Neuron (in vitro differentiated cells): ENCODE results near the gene EPS8.
A peak's percentile ranks its signal among the peaks of the same experiment; 100 is the strongest.

Experiments used
- H2AFZ ChIP-seq: one replicate; pipeline ENCODE4 v1.6.1; 2013; ENCODE audit warnings: low read depth, mild to moderate bottlenecking, inconsistent platforms, low read length, moderate library complexity
- H3K27me3 ChIP-seq: one replicate; pipeline ENCODE4 v1.6.1; 2013; ENCODE audit warnings: low read length; ENCODE audit not compliant: insufficient read depth
- H3K36me3 ChIP-seq: one replicate; pipeline ENCODE4 v1.6.1; 2013; ENCODE audit warnings: low read length; ENCODE audit not compliant: insufficient read depth
- H3K4me1 ChIP-seq: one replicate; pipeline ENCODE4 v1.6.1; 2013; ENCODE audit warnings: low read length; ENCODE audit not compliant: insufficient read depth
- H3K4me3 ChIP-seq: 2 replicates; pipeline ENCODE4 v1.5.1; 2013; ENCODE audit warnings: mild to moderate bottlenecking, low read length, moderate library complexity
- H3K9me3 ChIP-seq: one replicate; pipeline ENCODE4 v1.6.1; 2013; ENCODE audit warnings: low read length

The EPS8 gene

DNA sequence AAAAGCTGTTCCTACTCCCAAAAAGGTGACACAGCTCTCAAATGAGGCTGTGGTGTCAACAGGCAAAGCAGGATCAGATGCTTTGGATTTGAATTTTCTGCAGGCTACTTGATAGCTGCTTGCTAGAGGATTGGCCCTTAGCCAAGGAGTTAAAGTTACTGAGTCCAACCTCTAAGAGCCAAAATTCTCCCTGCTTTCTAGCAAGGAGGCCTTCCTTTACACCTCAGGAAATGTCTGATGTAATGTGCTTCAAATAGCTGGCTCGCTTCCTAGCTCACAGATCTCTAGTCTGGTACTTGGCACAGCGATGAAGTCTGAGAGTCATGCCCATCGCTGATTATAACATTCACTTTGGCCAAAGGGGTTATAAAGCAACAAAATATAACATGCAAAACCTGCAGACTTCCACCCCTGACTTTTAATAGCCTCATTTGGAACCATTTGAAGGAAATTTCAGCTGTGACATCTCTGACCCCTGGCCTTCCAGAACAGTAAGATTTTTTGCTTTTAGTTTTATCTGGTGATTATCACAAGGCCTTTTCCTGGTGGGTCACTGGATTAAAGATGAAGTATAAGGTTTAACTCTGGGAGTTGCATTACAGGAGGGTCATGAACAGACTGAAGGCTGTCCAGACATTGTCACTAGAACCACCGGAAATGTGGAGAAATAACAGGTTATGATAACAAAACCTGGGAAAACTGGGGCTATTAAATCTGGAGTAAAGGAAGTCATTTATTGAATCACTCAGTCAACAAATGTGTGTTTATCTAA lies 189.7 kb downstream of the EPS8 start:
- Histone ChIP-seq H3K4me1 (no peaks in the 10 kb centered on the region), H3K36me3 (no peaks in the 10 kb centered on the region), H3K9me3 (no peaks in the 10 kb centered on the region), H2AFZ (no peak overlapping the region), H3K27me3 (no peaks in the 10 kb centered on the region), H3K4me3 (no peak overlapping the region)

DNA sequence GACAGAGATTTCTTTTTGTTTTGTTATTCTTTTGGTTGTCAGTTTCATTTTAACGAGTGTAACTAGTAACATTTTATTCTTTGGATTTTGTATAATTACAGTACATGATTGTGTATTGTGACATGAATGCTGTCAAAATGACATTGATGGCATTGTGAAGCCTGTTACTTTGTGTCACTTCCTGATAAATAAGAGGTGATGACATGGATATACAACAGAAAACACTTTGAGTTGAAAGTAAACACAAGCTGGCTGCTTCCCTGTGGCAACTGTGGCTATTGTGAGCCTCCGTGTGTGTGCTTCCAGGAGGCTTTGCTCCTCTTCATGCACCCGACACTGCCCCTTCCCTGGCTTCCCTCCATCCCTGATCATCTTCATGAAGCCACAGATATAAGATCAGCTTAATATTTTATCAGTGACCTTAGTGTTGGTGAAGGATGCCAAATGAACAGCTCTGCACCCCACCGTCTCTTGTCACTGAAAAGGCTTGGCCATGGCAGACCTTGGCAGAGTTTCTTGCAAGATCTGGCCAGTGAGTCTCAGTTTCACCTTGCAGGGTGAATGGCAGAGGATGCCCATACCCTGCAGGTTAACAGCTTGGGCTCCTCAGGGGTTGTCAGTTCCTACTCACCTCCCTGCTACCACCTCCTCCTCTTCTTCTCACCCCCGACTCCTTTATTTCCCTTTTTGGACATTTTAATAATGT lies 191.9 kb downstream of the EPS8 start:
- Histone ChIP-seq H3K36me3 (no peaks in the 10 kb centered on the region), H3K9me3 (no peaks in the 10 kb centered on the region), H3K4me3 (no peak overlapping the region), H3K27me3 (no peaks in the 10 kb centered on the region), H3K4me1 (no peaks in the 10 kb centered on the region), H2AFZ (no peak overlapping the region)

DNA sequence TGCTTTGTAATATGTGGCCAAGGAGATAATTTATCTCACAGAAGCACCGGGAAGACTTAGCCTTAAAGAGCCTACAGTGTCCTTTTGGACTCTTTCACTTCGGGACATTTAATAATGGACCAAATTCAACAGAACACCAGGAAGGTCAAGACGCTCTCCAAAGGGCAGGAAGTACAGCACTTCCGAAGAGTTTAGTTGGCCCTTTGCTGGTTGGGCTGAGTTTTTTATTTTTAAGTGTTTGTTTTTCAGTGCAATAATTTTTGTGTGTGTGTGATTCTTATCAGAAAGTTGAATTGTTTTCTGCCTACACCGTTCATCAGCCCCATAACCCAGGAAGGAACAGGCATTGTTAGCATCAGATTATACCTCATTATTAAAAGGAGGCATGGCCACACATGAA lies 193.0 kb downstream of the EPS8 start:
- Histone ChIP-seq H3K36me3 (no peaks in the 10 kb centered on the region), H3K27me3 (no peaks in the 10 kb centered on the region), H2AFZ (no peak overlapping the region), H3K9me3 (no peaks in the 10 kb centered on the region), H3K4me3 (no peak overlapping the region), H3K4me1 (no peaks in the 10 kb centered on the region)

DNA sequence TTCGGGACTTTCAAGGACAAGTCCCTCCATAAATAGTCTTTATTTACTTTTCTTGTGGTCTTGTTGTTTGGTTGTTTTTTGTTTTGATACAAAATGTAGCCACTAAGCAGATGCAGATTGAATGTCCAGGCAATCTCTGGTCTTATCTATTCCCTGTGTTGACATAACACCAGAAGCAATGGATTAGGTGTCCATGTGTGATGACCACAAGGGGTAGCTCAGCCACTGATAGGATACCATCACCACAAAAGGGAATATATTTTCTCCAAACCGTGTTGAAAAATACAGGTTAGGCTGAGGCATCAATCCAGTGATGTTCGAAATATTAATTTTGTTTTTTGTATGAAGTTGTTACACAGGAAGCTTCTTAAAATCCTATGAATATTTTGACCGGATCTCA lies 196.3 kb downstream of the EPS8 start:
- Histone ChIP-seq H3K36me3 (no peaks in the 10 kb centered on the region), H3K4me1 (no peaks in the 10 kb centered on the region), H3K27me3 (no peaks in the 10 kb centered on the region), H2AFZ (no peak overlapping the region), H3K4me3 (no peak overlapping the region), H3K9me3 (no peaks in the 10 kb centered on the region)

DNA sequence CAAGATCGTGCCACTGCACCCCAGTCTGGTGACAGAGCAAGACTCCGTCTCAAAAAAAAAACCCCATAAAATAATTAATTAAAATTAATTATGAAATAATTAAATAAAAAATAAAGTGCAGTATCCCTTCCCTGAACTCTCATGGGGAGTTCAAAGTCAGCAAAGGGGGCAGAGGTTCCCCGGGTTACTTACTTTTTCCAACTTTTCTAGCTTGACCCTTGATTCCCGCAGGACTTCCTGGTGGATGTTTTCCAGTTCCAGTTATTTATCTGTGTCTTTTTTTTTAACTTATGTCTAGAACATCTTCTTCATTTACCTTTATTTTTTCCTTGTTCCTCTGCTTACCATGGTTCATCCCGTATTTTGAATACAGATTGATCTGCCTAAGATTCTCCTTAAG lies 197.4 kb downstream of the EPS8 start:
- H3K4me3 ChIP-seq = no peak overlapping the region
- H3K36me3 ChIP-seq = no peaks in the 10 kb centered on the region
- H3K9me3 ChIP-seq = no peaks in the 10 kb centered on the region
- H3K4me1 ChIP-seq = no peaks in the 10 kb centered on the region
- no peak overlapping the region for H2AFZ ChIP-seq
- no peaks in the 10 kb centered on the region for H3K27me3 ChIP-seq

DNA sequence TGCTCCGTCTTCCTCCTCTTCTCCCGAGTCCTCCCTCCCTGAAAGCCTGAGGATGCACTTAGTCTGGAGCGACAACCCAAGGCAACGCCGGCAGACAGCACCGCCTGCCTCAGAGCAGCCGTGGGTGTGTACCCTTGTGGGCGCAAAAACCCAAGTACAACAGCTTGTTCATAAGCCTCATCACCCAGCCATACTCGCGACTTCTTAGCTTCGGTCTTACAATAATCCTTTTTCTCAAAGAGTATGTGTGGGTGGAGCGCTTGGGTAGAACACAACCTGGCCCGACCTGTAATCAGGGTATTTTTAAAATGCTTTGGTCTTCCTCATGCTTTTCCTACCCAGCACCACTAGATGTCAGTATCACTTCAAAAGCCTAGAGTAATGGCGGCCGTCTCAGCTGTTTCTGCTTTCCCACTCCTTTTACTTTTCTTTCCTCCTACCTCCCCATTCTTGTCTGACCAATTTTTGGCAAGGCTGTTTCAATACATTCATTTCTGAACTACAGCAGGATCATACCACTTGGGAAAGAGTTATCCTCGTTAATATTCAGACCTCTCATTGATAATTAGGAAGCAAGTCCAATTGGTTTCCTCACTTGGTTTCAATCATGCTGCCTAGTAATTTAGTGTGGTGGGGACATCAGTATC lies 198.9 kb downstream of the EPS8 start:
- no peak overlapping the region for H3K4me3 ChIP-seq
- H3K9me3 ChIP-seq = no peaks in the 10 kb centered on the region
- H3K27me3 ChIP-seq = no peaks in the 10 kb centered on the region

DNA sequence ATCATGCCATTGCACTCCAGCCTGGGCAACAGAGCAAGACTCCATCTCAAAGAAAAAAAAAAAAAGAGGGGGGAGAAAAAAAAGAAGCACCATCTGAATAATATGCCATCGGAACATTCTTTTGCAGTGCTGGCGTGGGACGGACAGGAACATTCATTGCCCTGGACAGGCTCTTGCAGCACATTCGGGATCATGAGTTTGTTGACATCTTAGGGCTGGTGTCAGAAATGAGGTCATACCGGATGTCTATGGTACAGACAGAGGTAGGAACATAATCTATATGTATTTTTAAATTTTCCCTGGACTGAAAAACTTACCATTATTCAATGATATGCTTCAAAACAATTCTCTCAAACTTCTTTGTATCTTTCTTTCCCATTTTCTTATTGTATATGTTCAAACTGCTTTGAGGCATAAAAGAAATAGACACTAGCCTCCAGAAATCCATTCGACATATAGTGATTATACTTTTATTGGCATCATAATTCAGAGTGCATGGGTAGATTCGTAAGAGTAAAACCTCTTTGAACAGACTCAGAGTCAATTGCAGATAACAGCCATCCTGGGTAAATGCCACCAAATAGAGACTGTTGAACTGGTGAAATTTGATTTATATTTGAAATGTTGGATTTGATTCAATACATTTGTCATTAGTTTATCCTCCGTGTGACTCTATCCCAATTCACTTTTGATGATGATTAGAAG lies 199.7 kb downstream of the EPS8 start:
- H2AFZ ChIP-seq = peak overlapping the region; percentile 39
- H3K27me3 ChIP-seq = no peaks in the 10 kb centered on the region
- no peaks in the 10 kb centered on the region for H3K9me3 ChIP-seq
- no peaks in the 10 kb centered on the region for H3K36me3 ChIP-seq
- H3K4me1 ChIP-seq = peaks cover 3% of the 10 kb centered on the region
- no peak overlapping the region for H3K4me3 ChIP-seq

More for the DNA sequence above, 198.9 kb downstream of the EPS8 start:
- no peaks in the 10 kb centered on the region for H3K36me3 ChIP-seq
- no peaks in the 10 kb centered on the region for H3K4me1 ChIP-seq
- peak overlapping the region; percentile 39 for H2AFZ ChIP-seq

DNA sequence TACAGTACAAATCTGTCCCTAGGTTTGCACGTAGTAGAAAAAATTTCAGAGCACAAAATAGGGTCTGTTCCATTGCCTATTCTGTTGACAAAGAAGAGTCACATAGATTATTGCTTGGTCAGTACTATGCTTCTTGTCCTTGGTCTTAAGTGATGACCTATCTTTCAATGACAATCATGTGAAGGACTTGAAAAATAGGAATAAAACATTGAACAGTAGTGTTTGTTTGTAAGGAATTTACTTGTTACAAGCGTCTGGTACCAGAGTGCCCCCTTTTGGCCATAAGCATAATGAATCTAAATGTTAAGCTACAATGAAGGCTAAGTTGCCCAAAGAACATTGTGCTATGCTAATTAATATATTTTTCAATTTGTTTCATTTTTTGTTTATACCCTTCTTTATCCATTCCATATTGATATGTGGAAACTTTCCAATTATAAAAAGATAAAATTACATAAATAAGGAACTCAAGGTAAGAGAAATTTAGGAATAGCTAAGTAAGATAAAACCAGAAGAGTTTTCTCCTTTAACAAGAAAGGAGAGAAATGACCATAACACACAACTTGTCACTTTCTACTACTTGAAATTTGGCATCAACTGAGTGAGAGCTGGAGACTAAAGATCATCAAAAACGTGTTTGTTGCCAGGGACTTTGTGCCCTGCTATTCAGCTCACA lies 204.7 kb downstream of the EPS8 start:
- no peak overlapping the region for H3K4me3 ChIP-seq

DNA sequence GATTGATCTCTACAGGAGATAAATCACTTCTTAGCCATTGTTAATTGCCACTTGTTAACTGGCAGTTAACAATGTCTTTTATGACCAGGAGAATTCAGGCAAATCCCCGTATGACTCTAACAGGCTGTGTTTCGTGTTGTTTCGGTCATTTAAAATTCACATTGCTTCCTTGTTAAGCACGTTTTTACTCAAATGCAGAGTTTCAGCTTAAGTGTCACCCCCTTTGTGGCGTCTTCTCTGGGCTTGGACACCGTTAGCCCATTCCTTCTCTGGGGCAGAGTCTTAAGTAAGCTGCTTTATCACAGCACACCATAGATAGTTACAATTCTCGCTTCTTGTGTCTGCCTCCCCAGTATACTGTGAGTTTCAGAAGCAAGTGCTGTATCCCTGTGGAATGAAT lies 205.4 kb downstream of the EPS8 start:
- Histone ChIP-seq H3K36me3 (no peaks in the 10 kb centered on the region), H3K27me3 (no peaks in the 10 kb centered on the region), H3K4me1 (peaks cover 3% of the 10 kb centered on the region), H3K9me3 (no peaks in the 10 kb centered on the region), H3K4me3 (no peak overlapping the region), H2AFZ (no peak overlapping the region)

More for the DNA sequence above, 204.7 kb downstream of the EPS8 start:
- Histone ChIP-seq H3K36me3 (no peaks in the 10 kb centered on the region), H3K27me3 (no peaks in the 10 kb centered on the region), H3K4me1 (peaks cover 3% of the 10 kb centered on the region), H3K9me3 (no peaks in the 10 kb centered on the region), H2AFZ (no peak overlapping the region)

DNA sequence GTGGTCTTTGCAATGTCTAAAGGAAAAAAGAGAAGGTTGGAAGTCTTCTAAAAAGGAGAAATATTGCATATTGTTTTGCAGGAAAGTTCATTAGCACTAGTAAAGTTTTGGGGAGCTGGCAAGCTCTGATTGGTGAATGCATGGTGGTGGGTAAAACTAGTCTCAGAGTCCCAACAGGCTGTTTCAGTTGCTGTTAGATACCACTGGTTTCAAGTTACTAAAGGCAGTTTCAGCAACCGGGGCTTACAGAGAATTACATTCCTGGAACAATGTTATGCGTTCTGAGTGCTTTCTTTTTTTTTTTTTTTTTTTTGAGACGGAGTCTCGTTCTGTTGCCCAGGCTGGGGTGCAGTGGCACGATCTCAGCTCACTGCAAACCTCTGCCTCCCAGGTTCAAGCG lies 208.2 kb downstream of the EPS8 start:
- Histone ChIP-seq H3K4me1 (peaks cover 3% of the 10 kb centered on the region), H3K36me3 (no peaks in the 10 kb centered on the region), H3K27me3 (no peaks in the 10 kb centered on the region), H3K4me3 (no peak overlapping the region), H3K9me3 (no peaks in the 10 kb centered on the region), H2AFZ (no peak overlapping the region)

DNA sequence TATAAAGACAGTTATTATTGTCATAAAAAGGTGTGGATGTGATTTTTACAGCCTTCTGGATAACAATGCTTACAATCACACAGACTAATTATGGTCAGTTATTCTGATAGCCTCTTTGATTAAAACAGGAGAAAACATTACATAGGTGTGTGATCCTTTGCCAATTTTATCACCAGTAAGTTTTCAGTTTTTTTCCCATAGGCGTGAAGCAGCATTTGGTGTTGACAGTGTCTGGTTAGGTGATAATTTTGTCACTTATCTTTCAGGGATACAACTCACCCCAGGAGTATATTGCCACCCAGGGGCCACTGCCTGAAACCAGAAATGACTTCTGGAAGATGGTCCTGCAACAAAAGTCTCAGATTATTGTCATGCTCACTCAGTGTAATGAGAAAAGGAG lies 208.8 kb downstream of the EPS8 start:
- Histone ChIP-seq H2AFZ (no peak overlapping the region), H3K27me3 (no peaks in the 10 kb centered on the region), H3K36me3 (no peaks in the 10 kb centered on the region), H3K9me3 (no peaks in the 10 kb centered on the region), H3K4me1 (peaks cover 3% of the 10 kb centered on the region), H3K4me3 (no peak overlapping the region)

DNA sequence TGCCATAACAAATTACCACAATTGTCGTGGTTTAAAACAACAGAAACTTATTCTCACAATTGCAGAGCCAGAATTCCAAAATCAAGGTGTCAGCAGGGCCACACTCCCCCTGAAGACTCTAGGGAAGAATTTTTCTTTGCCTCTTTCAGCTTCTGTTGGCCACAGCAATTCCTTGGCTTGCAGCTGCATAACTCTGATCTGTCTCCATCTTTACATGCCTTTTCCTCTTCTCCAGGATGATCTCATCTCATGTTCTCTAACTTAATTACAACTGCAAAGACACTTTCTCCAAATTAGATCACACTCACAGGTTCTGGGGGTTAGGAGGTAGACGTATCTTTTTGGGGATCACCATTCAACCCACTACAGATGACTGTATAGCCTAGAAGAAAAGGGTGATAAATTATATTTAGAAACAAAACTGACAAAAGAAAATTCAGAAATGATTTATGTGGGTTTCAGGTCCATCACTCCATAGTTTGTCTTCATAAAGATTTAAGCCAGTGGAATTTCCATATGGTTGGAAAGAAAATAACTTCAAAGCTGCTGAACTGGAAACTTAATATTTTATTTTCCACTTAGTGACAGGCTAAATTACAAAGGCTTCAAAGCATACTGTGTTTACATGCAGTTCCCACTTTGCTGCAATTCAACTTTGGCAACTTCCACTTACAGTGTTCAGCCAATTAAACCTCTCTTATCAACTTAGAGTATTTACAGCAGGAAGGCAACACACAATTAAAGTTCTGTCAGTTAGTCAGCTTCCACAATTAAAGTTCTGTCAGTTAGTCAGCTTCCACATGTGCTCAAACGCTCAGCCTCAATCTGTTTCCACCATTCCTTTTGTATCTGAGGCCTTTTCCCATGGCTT lies 213.3 kb downstream of the EPS8 start:
- no peak overlapping the region for H3K4me3 ChIP-seq
- no peaks in the 10 kb centered on the region for H3K36me3 ChIP-seq
- no peaks in the 10 kb centered on the region for H3K27me3 ChIP-seq
- no peaks in the 10 kb centered on the region for H3K4me1 ChIP-seq
- H2AFZ ChIP-seq = no peak overlapping the region
- no peaks in the 10 kb centered on the region for H3K9me3 ChIP-seq
